ENCODE results near the gene RBPJL. TPM values are rescaled to one million over a fixed set of nuclear protein-coding genes. Genes with fewer than 3 reads are reported as not detected.

RBPJL gene
- total RNA-seq, 1 donor from 2014 or later: not detected

- peaks cover 55% of the 10 kb centered on the region for H3K4me1 Mint-ChIP-seq
- intact Hi-C loops (cut with micrococcal nuclease): loop anchor here (5.0 kb wide), 2 partner anchors 413 to 433 kb away; partner anchors contain the start of genes DNTTIP1 and WFDC3
- DNase-seq: no peak
- H3K27me3 Mint-ChIP-seq: no peaks in the 10 kb centered on the region
- no peak overlapping the region for H3K4me3 Mint-ChIP-seq
- H3K27ac Mint-ChIP-seq: no peak overlapping the region
- H3K9me3 Mint-ChIP-seq: no peaks in the 10 kb centered on the region
- H3K36me3 Mint-ChIP-seq (ENCODE audit: low read depth): peaks cover 6% of the 10 kb centered on the region
Observed at GRCh38 chr20:45359406-45360148, 52.9 kb downstream of the RBPJL start.

GRCh38 chr20:45361793-45362192, 55.2 kb downstream of the RBPJL start:
- Mint-ChIP-seq H3K27ac (no peak overlapping the region), H3K4me3 (no peak overlapping the region), H3K9me3 (no peaks in the 10 kb centered on the region), H3K4me1 (peaks cover 45% of the 10 kb centered on the region), H3K27me3 (no peaks in the 10 kb centered on the region), H3K36me3 (ENCODE audit: low read depth) (peaks cover 18% of the 10 kb centered on the region)
- intact Hi-C loops (cut with micrococcal nuclease): loop anchor here (5.0 kb wide), 1 partner anchor 411 kb away; no protein-coding TSS in a partner anchor
- DNase-seq: no peak

- H3K4me1 Mint-ChIP-seq: peaks cover 41% of the 10 kb centered on the region
Observed at GRCh38 chr20:45362804-45363610, 56.4 kb downstream of the RBPJL start, which contains the start of gene SYS1. SYS1 (plus strand) TSS chr20:45363156; CDS start chr20:45363532, 376 bp downstream.

GRCh38 chr20:45363611-45364492, 57.2 kb downstream of the RBPJL start:
- intact Hi-C loops (cut with micrococcal nuclease): loop anchor here (1.0 to 5.0 kb wide), 5 partner anchors 9 to 408 kb away; partner anchors contain the start of genes PIGT and SDC4
- no peaks in the 10 kb centered on the region for H3K9me3 Mint-ChIP-seq
- H3K4me1 Mint-ChIP-seq: peaks cover 41% of the 10 kb centered on the region
- peaks cover 34% of the 10 kb centered on the region for H3K36me3 Mint-ChIP-seq (ENCODE audit: low read depth)
- peak overlapping the region; percentile 100 for H3K27ac Mint-ChIP-seq
- DNase-seq: peak; percentile 56
- no peaks in the 10 kb centered on the region for H3K27me3 Mint-ChIP-seq
- H3K4me3 Mint-ChIP-seq: peak overlapping the region; percentile 100

More at GRCh38 chr20:45362804-45363610, 56.4 kb downstream of the RBPJL start, which contains the start of gene SYS1:
- Mint-ChIP-seq H3K36me3 (ENCODE audit: low read depth) (peaks cover 29% of the 10 kb centered on the region), H3K27ac (peak within 1 kb of the TSS; percentile 100), H3K4me3 (peak within 1 kb of the TSS; percentile 100), H3K27me3 (no peaks in the 10 kb centered on the region), H3K9me3 (no peaks in the 10 kb centered on the region)
- intact Hi-C loops (cut with micrococcal nuclease): loop anchor here (1.0 to 5.0 kb wide), 5 partner anchors 10 to 409 kb away; partner anchors contain the start of genes PIGT and SDC4
- DNase-seq: peak; percentile 100

- peaks cover 38% of the 10 kb centered on the region for H3K36me3 Mint-ChIP-seq (ENCODE audit: low read depth)
- H3K27me3 Mint-ChIP-seq: no peaks in the 10 kb centered on the region
- no peak for DNase-seq
- H3K4me1 Mint-ChIP-seq: peaks cover 35% of the 10 kb centered on the region
- peak overlapping the region; percentile 17 for H3K4me3 Mint-ChIP-seq
- no peaks in the 10 kb centered on the region for H3K9me3 Mint-ChIP-seq
- H3K27ac Mint-ChIP-seq: no peak overlapping the region
- intact Hi-C loops (cut with micrococcal nuclease): no loop called here
Observed at GRCh38 chr20:45365444-45365970, 58.9 kb downstream of the RBPJL start.

GRCh38 chr20:45366192-45366591, 59.6 kb downstream of the RBPJL start:
- intact Hi-C loops (cut with micrococcal nuclease): no loop called here
- peaks cover 40% of the 10 kb centered on the region for H3K36me3 Mint-ChIP-seq (ENCODE audit: low read depth)
- no peaks in the 10 kb centered on the region for H3K9me3 Mint-ChIP-seq

GRCh38 chr20:45366631-45367030, 60.0 kb downstream of the RBPJL start:
- Mint-ChIP-seq H3K4me1 (peaks cover 36% of the 10 kb centered on the region), H3K27ac (no peak overlapping the region), H3K27me3 (no peaks in the 10 kb centered on the region), H3K36me3 (ENCODE audit: low read depth) (peaks cover 40% of the 10 kb centered on the region), H3K9me3 (no peaks in the 10 kb centered on the region), H3K4me3 (no peak overlapping the region)
- DNase-seq: peak; percentile 51
- intact Hi-C loops (cut with micrococcal nuclease): no loop called here

More at GRCh38 chr20:45366192-45366591, 59.6 kb downstream of the RBPJL start:
- DNase-seq: no peak
- H3K27ac Mint-ChIP-seq: no peak overlapping the region
- peaks cover 36% of the 10 kb centered on the region for H3K4me1 Mint-ChIP-seq
- no peaks in the 10 kb centered on the region for H3K27me3 Mint-ChIP-seq
- H3K4me3 Mint-ChIP-seq: no peak overlapping the region

GRCh38 chr20:45367126-45367525, 60.5 kb downstream of the RBPJL start:
- peaks cover 36% of the 10 kb centered on the region for H3K4me1 Mint-ChIP-seq
- H3K36me3 Mint-ChIP-seq (ENCODE audit: low read depth): peaks cover 40% of the 10 kb centered on the region
- DNase-seq: peak; percentile 54
- no peak overlapping the region for H3K4me3 Mint-ChIP-seq
- H3K27me3 Mint-ChIP-seq: no peaks in the 10 kb centered on the region
- intact Hi-C loops (cut with micrococcal nuclease): no loop called here
- H3K9me3 Mint-ChIP-seq: no peaks in the 10 kb centered on the region
- no peak overlapping the region for H3K27ac Mint-ChIP-seq

Other genes starting within 250 kb of the RBPJL start
- 0.30 and 0.47 TPM in 2 replicates for gene KCNS1, start 205.7 kb upstream of the RBPJL start, total RNA-seq
- gene WFDC5, start 191.7 kb upstream of the RBPJL start, total RNA-seq: not detected in 2 replicates
- not detected in 2 replicates for gene WFDC12, start 182.4 kb upstream of the RBPJL start, total RNA-seq
- gene PI3, start 131.9 kb upstream of the RBPJL start, total RNA-seq: not detected in 2 replicates
- gene SEMG1, start 99.8 kb upstream of the RBPJL start, total RNA-seq: not detected in 2 replicates
- not detected in 2 replicates for gene SEMG2, start 85.5 kb upstream of the RBPJL start, total RNA-seq
- gene SLPI, start 52.3 kb upstream of the RBPJL start, total RNA-seq: not detected in 2 replicates
- 1.2 and 1.5 TPM in 2 replicates for gene MATN4, start 1.5 kb downstream of the RBPJL start, total RNA-seq
- gene SDC4, start 41.6 kb downstream of the RBPJL start, total RNA-seq: 177 and 185 TPM in 2 replicates
- 24.4 and 26.2 TPM in 2 replicates for gene SYS1, start 56.3 kb downstream of the RBPJL start, total RNA-seq
- gene TP53TG5, start 71.5 kb downstream of the RBPJL start, total RNA-seq: 0.12 TPM in 1 of 2 replicates, not detected in the other
- gene DBNDD2, start 101.4 kb downstream of the RBPJL start, total RNA-seq: 19.9 and 25.2 TPM in 2 replicates
- 84.7 and 86.6 TPM in 2 replicates for gene PIGT, start 109.3 kb downstream of the RBPJL start, total RNA-seq
- not detected in 2 replicates for gene WFDC2, start 162.9 kb downstream of the RBPJL start, total RNA-seq
- not detected in 2 replicates for gene SPINT3, start 208.8 kb downstream of the RBPJL start, total RNA-seq
- not detected in 2 replicates for gene WFDC6, start 232.6 kb downstream of the RBPJL start, total RNA-seq
- gene EPPIN, start 240.6 kb downstream of the RBPJL start, total RNA-seq: not detected in 2 replicates